Body of pancreas (tissue), 4 donors: ENCODE measurements around the gene OR52D1. TPM values are rescaled to one million over a fixed set of nuclear protein-coding genes. Genes with fewer than 3 reads are reported as not detected.

Source experiments
- ATAC-seq: fragments of 150-250 bp; one replicate; pipeline ENCODE4 v1.9.1; 2016
- DNase-seq, 4 donors: peaks; one replicate each; pipeline ENCODE4 v3.0.0-alpha.2; 2019
- H3K27ac ChIP-seq, 4 donors: fragments of 200-600 bp; sonication (generic); 1 replicate in 3 of 4; 2 replicates in 1 of 4; pipeline versions ENCODE4 v1.5.1 to v1.6.1; 2016 to 2019; ENCODE audit warnings: mild to moderate bottlenecking in 1 of 4, mixed read lengths in 1 of 4, moderate library complexity in 1 of 4
- H3K27me3 ChIP-seq, 2 donors: fragments of 200-600 bp; sonication (generic); one replicate each; pipeline ENCODE4 v1.6.0; 2016; ENCODE audit warnings: mild to moderate bottlenecking in 1 of 2
- H3K36me3 ChIP-seq, 2 donors: fragments of 200-600 bp; sonication (generic); replicated peaks in 1 of 2; 2 replicates each; pipeline ENCODE4 v1.5.1; 2016; ENCODE audit warnings: low read depth in 2 of 2; ENCODE audit not compliant: insufficient read depth in 1 of 2
- H3K4me1 ChIP-seq: fragments of 200-600 bp; sonication (generic); one replicate; pipeline ENCODE4 v1.6.0; 2016
- H3K4me3 ChIP-seq, 2 donors: fragments of 200-600 bp; sonication (generic); 1 replicate in 1 of 2; 2 replicates in 1 of 2; pipeline ENCODE4 v1.5.1; 2016 to 2019
- H3K9me3 ChIP-seq, 3 donors: fragments of 200-600 bp; sonication (generic); 1 replicate in 2 of 3; 2 replicates in 1 of 3; pipeline ENCODE4 v1.5.1; 2016
- CTCF ChIP-seq, 7 experiments: fragments of 450-650 bp in 4 of 7; fragments of 200-600 bp in 3 of 7; sonication (generic) in 3 of 7; IDR thresholded peaks; one replicate each; pipeline ENCODE4 v1.5.1; 2016 to 2019; ENCODE audit warnings: antibody characterized with exemption in 7 of 7
- POLR2A ChIP-seq, 3 donors: fragments of 450-650 bp; IDR thresholded peaks; one replicate each; pipeline ENCODE4 v1.6.1; 2016; ENCODE audit warnings: antibody characterized with exemption in 3 of 3, mild to moderate bottlenecking in 2 of 3
- whole genome bisulfite sequencing, 2 donors: methylation state at CpG; one replicate each; pipeline ENCODE4 v1.1.5; 2017; 5-methylcytosine and 5-hydroxymethylcytosine counted together
- intact Hi-C: fragments of 100-400 bp; cut with DNase I; formaldehyde crosslinking; loops from one replicate; pipeline ENCODE4 v1.15.1; 2023
- total RNA-seq, 2 donors: library from RNA; depleted of rRNA; stranded (reverse); fragments of >200 nt; gene quantifications; one replicate each; pipeline ENCODE4 v1.1.0, GENCODE V29; 2016

OR52D1 gene
- total RNA-seq, 2 donors from 2014 or later = not detected

DNA sequence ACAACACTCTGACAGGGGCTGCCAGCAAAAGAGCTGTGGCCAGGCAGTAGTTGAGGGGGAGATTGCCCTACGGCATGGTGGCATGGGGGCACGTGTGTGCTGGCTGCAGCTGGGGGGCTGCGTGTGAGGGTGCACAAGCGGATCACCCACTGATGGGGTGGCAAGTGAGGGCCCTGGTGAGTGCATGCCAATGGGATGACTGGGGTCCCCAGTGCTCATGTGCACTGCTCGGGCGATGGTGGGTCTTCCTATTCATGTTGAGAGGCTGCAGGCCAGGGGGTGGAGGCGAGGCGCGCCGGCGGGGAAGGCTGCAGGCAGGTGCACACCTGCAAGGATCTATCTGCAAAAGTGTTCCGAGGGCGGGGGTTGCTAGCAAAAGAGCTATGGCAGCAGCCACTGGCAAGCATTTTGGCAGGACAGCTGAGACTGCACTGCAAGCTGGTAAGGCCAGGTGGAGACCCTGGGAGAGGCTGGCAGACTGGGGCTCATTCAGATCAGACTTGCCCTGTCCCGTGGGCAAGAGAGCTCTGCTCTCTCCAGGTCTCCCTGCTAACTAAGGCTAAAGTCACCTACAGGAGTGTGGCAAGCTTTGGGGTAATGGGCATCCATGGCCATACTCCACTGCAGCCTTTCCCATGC is 27.4 kb upstream of the OR52D1 start:
- ATAC-seq (no peak), DNase-seq (no peak)
- intact Hi-C loops = no loop called here
- Histone ChIP-seq H3K27me3 (no peaks in the 10 kb centered on the region), H3K27ac (no peak overlapping the region), H3K4me1 (no peaks in the 10 kb centered on the region), H3K4me3 (no peak overlapping the region), H3K36me3 (no peaks in the 10 kb centered on the region), H3K9me3 (no peaks in the 10 kb centered on the region)
- TF ChIP-seq POLR2A (IDR thresholded peaks at IDR 0.05) = no peak
- no peak for TF ChIP-seq CTCF (IDR thresholded peaks at IDR 0.05)
- WGBS, 2 donors = 79 to 92% methylated on average over 12 to 14 of the region's 14 CpGs

- ATAC-seq (no peak), DNase-seq (no peak)
- H3K27ac ChIP-seq = no peak overlapping the region
- H3K9me3 ChIP-seq = no peaks in the 10 kb centered on the region
- H3K4me1 ChIP-seq = no peaks in the 10 kb centered on the region
- no peaks in the 10 kb centered on the region for H3K27me3 ChIP-seq
- no peak overlapping the region for H3K4me3 ChIP-seq
- no peak for TF ChIP-seq CTCF (IDR thresholded peaks at IDR 0.05)
- TF ChIP-seq POLR2A (IDR thresholded peaks at IDR 0.05) = no peak
- WGBS, 2 donors = 16 to 20% methylated on average over 2 of the region's 2 CpGs
- no peaks in the 10 kb centered on the region for H3K36me3 ChIP-seq
- intact Hi-C loops = no loop called here
Measured at GRCh38 chr11:5467527-5467926, 21.0 kb upstream of the OR52D1 start.

DNA sequence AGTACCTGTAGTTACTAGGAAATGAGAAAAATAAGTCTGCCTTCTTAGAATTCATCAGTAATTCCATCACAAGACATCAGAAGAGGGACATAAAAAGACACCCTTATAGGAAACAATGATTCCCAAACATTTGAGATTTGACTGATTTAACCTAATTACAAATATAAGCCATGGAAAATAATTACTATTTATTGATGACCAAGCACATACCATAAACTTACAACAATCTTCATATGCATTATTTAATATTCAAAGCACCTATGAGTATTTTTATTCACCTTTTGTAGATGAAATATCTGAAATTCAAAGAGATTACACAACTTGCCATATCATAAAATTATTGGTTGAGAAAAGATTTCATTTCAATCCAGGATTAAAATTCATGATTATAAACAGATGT is 14.6 kb upstream of the OR52D1 start:
- DNase-seq = no peak
- TF ChIP-seq POLR2A (IDR thresholded peaks at IDR 0.05) = no peak
- no peak for TF ChIP-seq CTCF (IDR thresholded peaks at IDR 0.05)
- no peaks in the 10 kb centered on the region for H3K4me1 ChIP-seq
- no peak overlapping the region for H3K4me3 ChIP-seq
- no peak for ATAC-seq
- no peaks in the 10 kb centered on the region for H3K27me3 ChIP-seq
- H3K9me3 ChIP-seq = no peaks in the 10 kb centered on the region
- H3K27ac ChIP-seq = no peak overlapping the region
- intact Hi-C loops = no loop called here
- H3K36me3 ChIP-seq = no peaks in the 10 kb centered on the region

- Histone ChIP-seq H3K36me3 (no peaks in the 10 kb centered on the region), H3K4me1 (no peaks in the 10 kb centered on the region), H3K4me3 (no peak overlapping the region), H3K27me3 (no peaks in the 10 kb centered on the region), H3K27ac (no peak overlapping the region), H3K9me3 (no peaks in the 10 kb centered on the region)
- ATAC-seq (peak; percentile 56), DNase-seq (peak; percentile 43 to 54 (median 47))
- no peak for TF ChIP-seq POLR2A (IDR thresholded peaks at IDR 0.05)
- peak; percentile 40 to 74 (median 65) for TF ChIP-seq CTCF (IDR thresholded peaks at IDR 0.05)
- intact Hi-C loops = no loop called here
- WGBS, 2 donors = 34% methylated on average over 2 of the region's 2 CpGs
Measured at GRCh38 chr11:5476186-5476819, 12.2 kb upstream of the OR52D1 start.

DNA sequence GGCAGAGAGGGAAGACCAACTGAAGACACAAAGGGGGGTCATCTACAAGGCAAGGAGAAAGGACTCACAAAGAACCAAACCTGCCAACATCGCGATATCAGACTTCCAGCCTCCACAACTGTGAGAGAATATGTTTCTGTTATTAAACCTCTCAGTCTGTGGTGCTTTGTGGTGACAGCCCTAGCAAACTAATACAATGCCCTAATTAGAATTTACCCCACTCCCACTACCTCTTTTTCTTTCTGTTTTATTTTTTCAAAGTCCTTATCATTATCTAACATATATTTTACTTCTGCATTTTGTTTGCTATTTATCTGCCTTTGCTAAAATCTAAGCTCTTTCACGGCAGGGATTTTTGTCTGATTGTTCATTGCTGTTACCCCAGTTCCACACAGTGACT is 2.5 kb upstream of the OR52D1 start:
- H3K27me3 ChIP-seq = no peaks in the 10 kb centered on the region
- intact Hi-C loops = loop anchor here (10.0 kb wide), 1 partner anchor 319 kb away; the partner anchor contains the start of gene OR52N2
- no peak overlapping the region for H3K4me3 ChIP-seq
- no peaks in the 10 kb centered on the region for H3K36me3 ChIP-seq
- no peaks in the 10 kb centered on the region for H3K4me1 ChIP-seq
- no peaks in the 10 kb centered on the region for H3K9me3 ChIP-seq
- ATAC-seq (no peak), DNase-seq (no peak)
- WGBS, 2 donors = 82% methylated on average over 3 of the region's 3 CpGs
- TF ChIP-seq CTCF (IDR thresholded peaks at IDR 0.05) (no peak), POLR2A (IDR thresholded peaks at IDR 0.05) (no peak)
- no peak overlapping the region for H3K27ac ChIP-seq
